Astrocyte (in vitro differentiated cells and primary cell): ENCODE results near the gene NXNL1. TPM values are rescaled to one million over a fixed set of nuclear protein-coding genes. Genes with fewer than 3 reads are reported as not detected.

ENCODE experiments used
- DNase-seq: peaks from one replicate; pipeline ENCODE4 v3.0.0-alpha.2; 2010; ENCODE audit warnings: low read depth
- FAIRE-seq: peaks from 2 replicates; lab custom pipeline; 2011; peaks lifted over from hg19 to GRCh38; lab: Jason Lieb, UNC
- H2AFZ ChIP-seq: 2 replicates; pipeline ENCODE4 v1.6.0; 2012; ENCODE audit warnings: low read depth, low read length, inconsistent platforms
- H3K27ac ChIP-seq: 2 replicates; pipeline ENCODE4 v1.5.1; 2011; ENCODE audit warnings: low read depth, low read length, inconsistent platforms
- H3K27me3 ChIP-seq: 2 replicates; pipeline ENCODE4 v1.6.0; 2011; ENCODE audit warnings: low read length, inconsistent platforms; ENCODE audit not compliant: insufficient read depth
- H3K36me3 ChIP-seq: 2 replicates; pipeline ENCODE4 v1.5.1; 2011; ENCODE audit warnings: low read length, inconsistent platforms; ENCODE audit not compliant: insufficient read depth
- H3K4me1 ChIP-seq: 2 replicates; pipeline ENCODE4 v1.5.1; 2011; ENCODE audit warnings: low read length, inconsistent platforms; ENCODE audit not compliant: insufficient read depth
- H3K4me2 ChIP-seq: 2 replicates; pipeline ENCODE4 v1.6.0; 2012; ENCODE audit warnings: low read length, inconsistent platforms
- H3K4me3 ChIP-seq: 2 replicates; pipeline ENCODE4 v1.5.1; 2011; ENCODE audit warnings: low read depth, mild to moderate bottlenecking, low read length, inconsistent platforms; ENCODE audit not compliant: insufficient read depth
- H3K79me2 ChIP-seq: 2 replicates; pipeline ENCODE4 v1.6.0; 2012; ENCODE audit warnings: mild to moderate bottlenecking, low read length, inconsistent platforms; ENCODE audit not compliant: insufficient read depth
- H3K9ac ChIP-seq: 2 replicates; pipeline ENCODE4 v1.6.0; 2012; ENCODE audit warnings: mild to moderate bottlenecking, low read length, inconsistent platforms
- H3K9me3 ChIP-seq: 2 replicates; pipeline ENCODE4 v1.5.1; 2012; ENCODE audit warnings: low read depth, mild to moderate bottlenecking, low read length, inconsistent platforms; ENCODE audit not compliant: insufficient read depth
- H4K20me1 ChIP-seq: 2 replicates; pipeline ENCODE4 v1.6.0; 2012; ENCODE audit warnings: low read length, inconsistent platforms; ENCODE audit not compliant: insufficient read depth
- H3K27ac Mint-ChIP-seq: one replicate; pipeline ENCODE4 v1.8.0; 2021; ENCODE audit warnings: mild to moderate bottlenecking, mixed read lengths; ENCODE audit not compliant: unreplicated experiment
- H3K27me3 Mint-ChIP-seq: one replicate; pipeline ENCODE4 v1.8.0; 2021; ENCODE audit warnings: low read depth, mixed read lengths; ENCODE audit not compliant: unreplicated experiment
- H3K36me3 Mint-ChIP-seq: one replicate; pipeline ENCODE4 v1.8.0; 2021; ENCODE audit warnings: low read depth, mixed read lengths; ENCODE audit not compliant: unreplicated experiment
- H3K4me1 Mint-ChIP-seq: one replicate; pipeline ENCODE4 v1.8.0; 2021; ENCODE audit warnings: low read depth, mixed read lengths; ENCODE audit not compliant: unreplicated experiment
- H3K4me3 Mint-ChIP-seq: one replicate; pipeline ENCODE4 v1.8.0; 2021; ENCODE audit warnings: mild to moderate bottlenecking, moderate library complexity, mixed read lengths; ENCODE audit not compliant: unreplicated experiment
- H3K9me3 Mint-ChIP-seq: one replicate; pipeline ENCODE4 v1.8.0; 2021; ENCODE audit warnings: mild to moderate bottlenecking, mixed read lengths; ENCODE audit not compliant: unreplicated experiment
- CTCF ChIP-seq: IDR thresholded peaks from 2 replicates; pipeline ENCODE4 v1.5.1; 2011; ENCODE audit warnings: low read depth, mild to moderate bottlenecking, inconsistent platforms, low read length, moderate library complexity; ENCODE audit not compliant: insufficient read depth
- EZH2 ChIP-seq: IDR thresholded peaks from 2 replicates; pipeline ENCODE4 v1.6.1; 2012; ENCODE audit warnings: mild to moderate bottlenecking, low read length, inconsistent platforms; ENCODE audit not compliant: insufficient read depth
- total RNA-seq: library from RNA; stranded (reverse); gene quantifications from 2 replicates; pipeline ENCODE4 v1.2.1, GENCODE V29; 2021

Gene NXNL1
- total RNA-seq, 1 donor from 2014 or later = not detected

DNA sequence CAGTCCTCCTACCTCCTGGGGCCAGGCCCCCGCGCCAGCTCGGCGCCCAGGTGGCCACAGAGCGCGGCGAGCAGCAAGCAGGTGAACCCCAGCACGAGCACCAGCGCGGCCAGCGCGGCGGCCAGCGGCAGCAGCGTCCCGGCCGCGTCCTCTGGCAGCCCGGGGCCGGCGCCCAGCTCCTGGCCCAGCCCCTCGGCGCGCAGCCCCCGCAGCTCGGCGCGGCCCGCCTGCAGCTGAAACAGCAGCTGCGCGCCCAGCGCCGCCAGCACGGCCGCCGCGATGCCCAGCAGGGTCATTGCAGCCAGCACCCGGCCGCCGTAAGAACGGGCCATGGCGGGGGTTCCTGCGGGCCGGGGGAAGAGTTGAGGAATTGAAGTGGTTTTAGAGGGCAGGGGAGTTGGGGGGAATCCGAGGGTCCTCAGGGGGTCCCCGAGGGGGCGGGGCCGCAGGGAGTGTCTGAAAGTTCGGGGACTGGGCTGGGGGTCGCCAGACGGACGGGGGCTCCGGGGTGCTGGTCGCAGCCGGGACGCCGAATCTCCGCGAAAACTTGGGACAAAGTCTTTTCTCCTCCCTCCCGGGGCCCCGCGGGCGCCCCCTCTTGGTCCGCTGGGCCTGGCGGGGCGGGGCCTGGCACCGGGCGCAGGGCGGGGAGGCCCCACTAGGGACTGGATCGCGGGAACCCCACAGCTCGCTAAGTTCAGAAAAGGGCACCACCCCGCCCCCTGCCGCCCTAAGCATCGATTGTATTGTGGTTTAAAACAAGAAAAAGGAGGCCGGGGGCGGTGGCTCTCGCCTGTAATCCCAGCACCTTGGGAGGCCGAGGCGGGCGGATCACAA, 12.4 kb downstream of the NXNL1 start, which contains the start of gene TMEM221:
Gene TMEM221 (minus strand): TSS at position 538 of the 837 bp plus-strand sequence. CDS start 206 bp downstream, at position 332.
- H3K9me3 ChIP-seq = peaks cover 6% of the 10 kb centered on the region
- no peaks in the 10 kb centered on the region for H3K4me1 ChIP-seq
- H3K27me3 ChIP-seq = peaks cover 9% of the 10 kb centered on the region
- no peak for TF ChIP-seq CTCF
- TF ChIP-seq EZH2 = peak; percentile 40
- H3K27ac Mint-ChIP-seq = no peak within 1 kb of the TSS
- peak within 1 kb of the TSS; percentile 47 for H2AFZ ChIP-seq
- DNase-seq (no peak), FAIRE-seq (no peak)
- H3K27me3 Mint-ChIP-seq = peaks cover 16% of the 10 kb centered on the region
- no peak within 1 kb of the TSS for H3K27ac ChIP-seq
- H3K4me2 ChIP-seq = peak within 1 kb of the TSS; percentile 84
- H3K36me3 ChIP-seq = no peaks in the 10 kb centered on the region
- H3K4me1 Mint-ChIP-seq = no peaks in the 10 kb centered on the region
- H3K36me3 Mint-ChIP-seq = no peaks in the 10 kb centered on the region
- no peaks in the 10 kb centered on the region for H4K20me1 ChIP-seq
- peak within 1 kb of the TSS; percentile 68 for H3K4me3 Mint-ChIP-seq
- no peaks in the 10 kb centered on the region for H3K79me2 ChIP-seq
- H3K9me3 Mint-ChIP-seq = no peaks in the 10 kb centered on the region
- peak within 1 kb of the TSS; percentile 44 for H3K4me3 ChIP-seq
- H3K9ac ChIP-seq = no peak within 1 kb of the TSS

GRCh38 chr19:17447704-17448130, 13.0 kb downstream of the NXNL1 start:
- Histone ChIP-seq H3K9ac (no peak overlapping the region), H3K79me2 (no peaks in the 10 kb centered on the region), H3K9me3 (peaks cover 4% of the 10 kb centered on the region), H3K4me3 (no peak overlapping the region), H3K27ac (no peak overlapping the region), H2AFZ (no peak overlapping the region), H3K36me3 (no peaks in the 10 kb centered on the region), H3K4me1 (no peaks in the 10 kb centered on the region), H3K27me3 (peaks cover 9% of the 10 kb centered on the region), H4K20me1 (no peaks in the 10 kb centered on the region), H3K4me2 (peak overlapping the region; percentile 84)
- TF ChIP-seq CTCF (no peak), EZH2 (no peak)
- H3K4me3 Mint-ChIP-seq = peak overlapping the region; percentile 67
- H3K27ac Mint-ChIP-seq = no peak overlapping the region
- peaks cover 15% of the 10 kb centered on the region for H3K27me3 Mint-ChIP-seq
- H3K36me3 Mint-ChIP-seq = no peaks in the 10 kb centered on the region
- FAIRE-seq = no peak
- H3K9me3 Mint-ChIP-seq = no peaks in the 10 kb centered on the region
- DNase-seq = no peak
- H3K4me1 Mint-ChIP-seq = no peaks in the 10 kb centered on the region
